Activated B cell treated with CpG ODN at 0.5 μM for 24 hours (primary cell): ENCODE results near the gene ZFP82. TPM values are rescaled to one million over a fixed set of nuclear protein-coding genes. Genes with fewer than 3 reads are reported as not detected.

Source experiments
- ATAC-seq: fragments of 200-7000 bp; cut with Tn5 transposase; one replicate; pipeline ENCODE4 v1.10.0; 2021; ENCODE audit warnings: low read depth, mild to moderate bottlenecking, moderate library complexity
- CTCF ChIA-PET: fragments of 350-600 bp; sonication (Branson Sonifier 250); formaldehyde crosslinking; loops from one replicate; lab custom pipeline; 2021; ENCODE audit warnings: antibody characterized with exemption; lab: Charles Lee
- POLR2A ChIA-PET: fragments of 350-600 bp; sonication (Branson Sonifier 250); formaldehyde crosslinking; loops from one replicate; lab custom pipeline; 2021; ENCODE audit warnings: antibody characterized with exemption; lab: Charles Lee
- DNase-seq: peaks from one replicate; pipeline ENCODE4 v3.0.0; 2022
- H3K27ac Mint-ChIP-seq: one replicate; pipeline ENCODE4 v1.8.0; 2020; ENCODE audit warnings: mixed read lengths
- H3K27me3 Mint-ChIP-seq: one replicate; pipeline ENCODE4 v1.8.0; 2021; ENCODE audit warnings: mixed read lengths
- H3K36me3 Mint-ChIP-seq: one replicate; pipeline ENCODE4 v1.8.0; 2021; ENCODE audit warnings: low read depth, mixed read lengths
- H3K4me1 Mint-ChIP-seq: one replicate; pipeline ENCODE4 v1.8.0; 2021; ENCODE audit warnings: mixed read lengths
- H3K4me3 Mint-ChIP-seq: one replicate; pipeline ENCODE4 v1.8.0; 2020; ENCODE audit warnings: mild to moderate bottlenecking, mixed read lengths
- H3K9me3 Mint-ChIP-seq: one replicate; pipeline ENCODE4 v1.8.0; 2020; ENCODE audit warnings: mixed read lengths
- intact Hi-C: fragments of 100-400 bp; cut with micrococcal nuclease; formaldehyde crosslinking; loops from one replicate; pipeline ENCODE4 v1.15.1; 2024
- total RNA-seq: library from RNA; stranded (reverse); gene quantifications from 2 replicates; pipeline ENCODE4 v1.2.3, GENCODE V29; 2022
- TF ChIP-seq, protein P1 (sequence below): fragments of 200-600 bp; IDR thresholded peaks from one replicate; pipeline ENCODE4 v1.8.0; 2022; ENCODE audit warnings: antibody characterized with exemption, mild to moderate bottlenecking

Gene ZFP82
- total RNA-seq, 1 donor from 2014 or later: 11.4 TPM

DNA sequence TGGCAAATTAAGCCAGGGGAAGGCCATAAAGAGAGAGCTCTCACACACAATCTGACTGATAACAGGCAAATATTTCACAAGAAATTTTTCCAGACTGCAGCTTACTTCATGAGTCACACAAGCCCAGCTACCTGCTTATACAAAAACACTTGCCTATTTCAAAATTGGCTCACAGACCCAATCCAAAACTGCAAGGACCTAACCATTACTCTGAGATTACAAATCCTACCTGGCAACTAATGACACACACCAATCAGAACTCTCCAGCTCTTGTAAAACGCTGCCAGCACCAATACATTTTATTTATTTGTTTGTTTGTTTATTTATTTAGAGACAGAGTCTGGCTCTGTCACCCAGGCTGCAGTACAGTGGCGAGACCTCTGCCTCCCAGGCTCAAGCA is 18.1 kb upstream of the ZFP82 start:
- POLR2A ChIA-PET: no interaction called here
- H3K27me3 Mint-ChIP-seq: no peaks in the 10 kb centered on the region
- ATAC-seq (no peak), DNase-seq (no peak)
- H3K27ac Mint-ChIP-seq: no peak overlapping the region
- TF ChIP-seq, protein P1, sequence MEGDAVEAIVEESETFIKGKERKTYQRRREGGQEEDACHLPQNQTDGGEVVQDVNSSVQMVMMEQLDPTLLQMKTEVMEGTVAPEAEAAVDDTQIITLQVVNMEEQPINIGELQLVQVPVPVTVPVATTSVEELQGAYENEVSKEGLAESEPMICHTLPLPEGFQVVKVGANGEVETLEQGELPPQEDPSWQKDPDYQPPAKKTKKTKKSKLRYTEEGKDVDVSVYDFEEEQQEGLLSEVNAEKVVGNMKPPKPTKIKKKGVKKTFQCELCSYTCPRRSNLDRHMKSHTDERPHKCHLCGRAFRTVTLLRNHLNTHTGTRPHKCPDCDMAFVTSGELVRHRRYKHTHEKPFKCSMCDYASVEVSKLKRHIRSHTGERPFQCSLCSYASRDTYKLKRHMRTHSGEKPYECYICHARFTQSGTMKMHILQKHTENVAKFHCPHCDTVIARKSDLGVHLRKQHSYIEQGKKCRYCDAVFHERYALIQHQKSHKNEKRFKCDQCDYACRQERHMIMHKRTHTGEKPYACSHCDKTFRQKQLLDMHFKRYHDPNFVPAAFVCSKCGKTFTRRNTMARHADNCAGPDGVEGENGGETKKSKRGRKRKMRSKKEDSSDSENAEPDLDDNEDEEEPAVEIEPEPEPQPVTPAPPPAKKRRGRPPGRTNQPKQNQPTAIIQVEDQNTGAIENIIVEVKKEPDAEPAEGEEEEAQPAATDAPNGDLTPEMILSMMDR: no peak
- no peak overlapping the region for H3K4me3 Mint-ChIP-seq
- peaks cover 24% of the 10 kb centered on the region for H3K9me3 Mint-ChIP-seq
- peaks cover 5% of the 10 kb centered on the region for H3K4me1 Mint-ChIP-seq
- CTCF ChIA-PET: no interaction called here
- peaks cover 7% of the 10 kb centered on the region for H3K36me3 Mint-ChIP-seq
- intact Hi-C loops: no loop called here

DNA sequence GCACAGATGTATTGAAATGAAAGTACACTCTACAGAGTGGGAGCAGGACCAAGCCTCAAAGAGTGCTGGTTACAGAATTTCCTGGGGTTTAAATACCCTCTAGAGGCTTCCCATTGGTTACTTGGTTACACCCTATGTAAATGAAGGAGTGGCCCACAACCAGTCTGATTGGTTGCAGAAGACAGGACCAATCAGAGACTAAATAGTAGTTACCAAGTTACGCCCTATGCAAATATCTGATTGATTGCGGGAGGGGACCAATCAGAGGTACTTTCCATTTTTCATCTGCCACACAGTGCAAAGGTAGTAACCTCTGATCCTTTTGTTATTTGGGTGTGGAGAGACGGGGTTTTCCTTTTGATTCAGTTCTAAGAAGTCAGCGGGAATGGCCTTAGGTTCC is 5.5 kb upstream of the ZFP82 start:
- H3K9me3 Mint-ChIP-seq: peaks cover 12% of the 10 kb centered on the region
- H3K4me3 Mint-ChIP-seq: no peak overlapping the region
- DNase-seq (no peak), ATAC-seq (no peak)
- ChIA-PET POLR2A (no interaction called here), CTCF (no interaction called here)
- intact Hi-C loops: no loop called here
- H3K36me3 Mint-ChIP-seq: no peaks in the 10 kb centered on the region
- TF ChIP-seq, protein P1: no peak
- H3K27me3 Mint-ChIP-seq: peaks cover 23% of the 10 kb centered on the region
- H3K4me1 Mint-ChIP-seq: peaks cover 8% of the 10 kb centered on the region
- no peak overlapping the region for H3K27ac Mint-ChIP-seq

DNA sequence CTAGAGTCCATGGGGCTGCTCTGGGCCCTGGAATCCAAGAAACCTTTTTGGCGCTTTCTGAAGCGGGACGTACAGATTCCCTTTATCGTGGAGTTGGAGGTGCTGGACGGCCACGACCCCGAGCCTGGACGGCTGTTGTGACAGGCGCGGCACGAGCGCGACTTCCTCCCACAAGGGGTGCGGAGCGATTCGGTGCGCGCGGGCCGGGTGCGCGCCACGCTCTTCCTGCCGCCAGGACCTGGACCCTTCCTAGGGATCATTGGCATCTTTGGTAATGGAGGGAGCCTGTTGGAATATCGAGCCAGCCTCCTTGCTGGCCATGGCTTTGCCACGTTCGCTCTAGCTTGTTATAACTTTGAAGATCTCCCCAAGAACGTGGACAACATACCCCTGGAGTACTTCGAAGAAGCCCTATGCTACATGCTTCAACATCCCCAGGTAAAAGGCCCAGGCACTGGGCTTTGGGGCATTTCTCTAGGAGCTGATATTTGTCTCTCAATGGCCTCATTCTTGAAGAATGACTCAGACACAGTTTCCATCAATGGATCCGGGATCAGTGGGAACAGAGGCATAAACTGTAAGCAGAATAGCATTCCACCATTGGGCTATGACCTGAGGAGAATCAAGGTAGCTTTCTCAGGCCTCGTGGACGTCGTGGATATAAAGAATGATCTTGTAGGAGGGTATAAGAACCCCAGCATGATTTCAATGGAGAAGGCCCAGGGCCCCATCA is 3.5 kb upstream of the ZFP82 start:
- H3K4me3 Mint-ChIP-seq: peak overlapping the region; percentile 53
- peaks cover 24% of the 10 kb centered on the region for H3K4me1 Mint-ChIP-seq
- ChIA-PET POLR2A (interaction anchor here (0.6 to 1.1 kb wide), 2 partner anchors 67 to 71 kb away, joined by 3 to 4 read pairs; partner anchors contain the start of gene ZNF566), CTCF (no interaction called here)
- no peak for DNase-seq
- H3K36me3 Mint-ChIP-seq: peaks cover 8% of the 10 kb centered on the region
- TF ChIP-seq, protein P1: no peak
- peaks cover 23% of the 10 kb centered on the region for H3K27me3 Mint-ChIP-seq
- ATAC-seq: no peak
- intact Hi-C loops: no loop called here
- H3K9me3 Mint-ChIP-seq: peaks cover 10% of the 10 kb centered on the region
- H3K27ac Mint-ChIP-seq: no peak overlapping the region

GRCh38 chr19:36420961-36421748 is 2.7 kb upstream of the ZFP82 start:
- H3K9me3 Mint-ChIP-seq: peaks cover 7% of the 10 kb centered on the region
- DNase-seq: no peak
- no peak overlapping the region for H3K27ac Mint-ChIP-seq
- H3K4me3 Mint-ChIP-seq: peak overlapping the region; percentile 53
- POLR2A ChIA-PET: interaction anchor here (0.6 to 1.1 kb wide), 3 partner anchors 68 to 212 kb away, joined by 3 to 5 read pairs (median 4); partner anchors contain the start of gene ZNF566
- ATAC-seq: no peak
- H3K4me1 Mint-ChIP-seq: peaks cover 24% of the 10 kb centered on the region
- CTCF ChIA-PET: no interaction called here
- intact Hi-C loops: no loop called here
- peaks cover 23% of the 10 kb centered on the region for H3K27me3 Mint-ChIP-seq
- TF ChIP-seq, protein P1: no peak
- peaks cover 8% of the 10 kb centered on the region for H3K36me3 Mint-ChIP-seq
